HCT116 (cell line): ENCODE data around the gene BRI3BP. TPM values are rescaled to one million over a fixed set of nuclear protein-coding genes. Genes with fewer than 3 reads are reported as not detected.

Source experiments
- ATAC-seq: fragments of 200-7000 bp; cut with Tn5 transposase; 2 replicates; pipeline ENCODE4 v1.9.1; 2020; ENCODE audit warnings: mild to moderate bottlenecking, moderate library complexity
- BruUV-seq: library from RNA; stranded (reverse); fragments of 400-500 nt; replicated peaks from 2 replicates; lab custom pipeline; 2021; lab: Mats Ljungman, UMichigan
- CTCF ChIA-PET: fragments of 300-600 bp; sonication (Branson Sonifier 250); formaldehyde crosslinking; loops from one replicate; lab custom pipeline; 2021; ENCODE audit warnings: antibody characterized with exemption; lab: Charles Lee
- POLR2A ChIA-PET: fragments of 300-600, 350-600 bp; sonication (Branson Sonifier 250); formaldehyde crosslinking; loops from one replicate; lab custom pipeline; 2021; ENCODE audit warnings: antibody characterized with exemption; lab: Charles Lee
- RAD21 ChIA-PET, 2 experiments: fragments of 300-600 bp; sonication (Branson Sonifier 250); formaldehyde crosslinking; loops; one replicate each; lab custom pipeline; 2023; ENCODE audit warnings: low total read pairs in 2 of 2; ENCODE audit not compliant: uncharacterized antibody in 2 of 2, unreplicated experiment in 2 of 2, low non-redundant PET in 1 of 2; lab: Charles Lee
- DNase-seq: peaks from one replicate; pipeline ENCODE4 v3.0.0-alpha.2; 2010; ENCODE audit warnings: low read depth, low spot score
- H2AFZ ChIP-seq: fragments of 200-600 bp; shearing (Covaris generic), sonication (generic); 2 replicates; pipeline ENCODE4 v1.6.1; 2017; ENCODE audit warnings: low read depth, mixed run types, mixed read lengths, antibody characterized with exemption, low read length; ENCODE audit not compliant: poor library complexity, severe bottlenecking
- H3K27ac ChIP-seq: 2 replicates; pipeline ENCODE4 v1.5.1; 2012; ENCODE audit warnings: low read depth, low read length
- H3K27me3 ChIP-seq: fragments of 200-600 bp; sonication (generic); 2 replicates; pipeline ENCODE4 v1.6.1; 2016; ENCODE audit warnings: mixed run types, low read length, mixed read lengths; ENCODE audit not compliant: insufficient read depth
- H3K36me3 ChIP-seq, 2 experiments: fragments of 200-500 bp in 1 of 2; fragments of 200-600 bp in 1 of 2; sonication (Bioruptor generic) in 1 of 2; sonication (generic) in 1 of 2; 2 replicates each; pipeline versions ENCODE4 v1.5.1 to v1.6.1; 2014 to 2016; ENCODE audit warnings: low read length in 2 of 2, inconsistent platforms in 1 of 2, mixed read lengths in 1 of 2, mixed run types in 1 of 2; ENCODE audit not compliant: insufficient read depth in 2 of 2, control insufficient read depth in 1 of 2
- H3K4me1 ChIP-seq, 2 experiments: fragments of 200-600 bp in 1 of 2; sonication (generic) in 1 of 2; 2 replicates each; pipeline versions ENCODE4 v1.5.1 to v1.6.1; 2012 to 2017; ENCODE audit warnings: low read length in 2 of 2, inconsistent platforms in 1 of 2, mild to moderate bottlenecking in 1 of 2, mixed read lengths in 1 of 2, mixed run types in 1 of 2, moderate library complexity in 1 of 2; ENCODE audit not compliant: insufficient read depth in 2 of 2, control insufficient read depth in 1 of 2
- H3K4me2 ChIP-seq: fragments of 200-600 bp; sonication (generic); 2 replicates; pipeline ENCODE4 v1.6.1; 2017; ENCODE audit warnings: mixed run types, low read length, mixed read lengths
- H3K4me3 ChIP-seq, 2 experiments: fragments of 200-600 bp in 1 of 2; sonication (generic) in 1 of 2; replicated peaks in 1 of 2; 2 replicates each; pipeline ENCODE4 v1.5.1; 2011 to 2016; ENCODE audit warnings: low read length in 2 of 2, control low read depth in 1 of 2, low read depth in 1 of 2, mild to moderate bottlenecking in 1 of 2, mixed read lengths in 1 of 2, mixed run types in 1 of 2
- H3K79me2 ChIP-seq: fragments of 200-600 bp; sonication (generic); 2 replicates; pipeline ENCODE4 v1.6.1; 2017; ENCODE audit warnings: mild to moderate bottlenecking, mixed run types, low read length, moderate library complexity, mixed read lengths; ENCODE audit not compliant: insufficient read depth
- H3K9ac ChIP-seq: fragments of 200-600 bp; sonication (generic); 2 replicates; pipeline ENCODE4 v1.6.1; 2016; ENCODE audit warnings: low read length, mixed read lengths
- H3K9me2 ChIP-seq: fragments of 200-600 bp; sonication (generic), shearing (Covaris generic); 2 replicates; pipeline ENCODE4 v1.6.1; 2017; ENCODE audit warnings: mixed run types, mild to moderate bottlenecking, moderate library complexity; ENCODE audit not compliant: insufficient read depth
- H3K9me3 ChIP-seq, 2 experiments: fragments of 200-500 bp in 1 of 2; fragments of 200-600 bp in 1 of 2; sonication (Bioruptor generic) in 1 of 2; sonication (generic) in 1 of 2; 2 replicates each; pipeline ENCODE4 v1.6.1; 2014 to 2017; ENCODE audit warnings: low read length in 2 of 2, mixed read lengths in 2 of 2, inconsistent platforms in 1 of 2, low read depth in 1 of 2, mild to moderate bottlenecking in 1 of 2, mixed run types in 1 of 2, moderate library complexity in 1 of 2; ENCODE audit not compliant: control insufficient read depth in 1 of 2, insufficient read depth in 1 of 2
- H4K20me1 ChIP-seq: fragments of 200-600 bp; sonication (generic), shearing (Covaris generic); 2 replicates; pipeline ENCODE4 v1.6.1; 2017; ENCODE audit warnings: mixed run types, mild to moderate bottlenecking, moderate library complexity; ENCODE audit not compliant: insufficient read depth
- CBX3 ChIP-seq: IDR thresholded peaks from 2 replicates; pipeline ENCODE4 v1.6.1; 2012; ENCODE audit warnings: low read depth
- CEBPB ChIP-seq: IDR thresholded peaks from 2 replicates; pipeline ENCODE4 v1.6.1; 2012; ENCODE audit warnings: low read depth
- EGR1 ChIP-seq: IDR thresholded peaks from 2 replicates; pipeline ENCODE4 v1.6.1; 2012; ENCODE audit warnings: low read depth
- EZH2 ChIP-seq: fragments of 200-600 bp; sonication (generic); IDR thresholded peaks from 2 replicates; pipeline ENCODE4 v1.6.1; 2017; ENCODE audit warnings: antibody characterized with exemption, mixed run types
- JUND ChIP-seq: IDR thresholded peaks from 2 replicates; pipeline ENCODE4 v1.6.1; 2012
- REST ChIP-seq: IDR thresholded peaks from 2 replicates; pipeline ENCODE4 v1.6.1; 2012; ENCODE audit warnings: low read depth
- SIN3A ChIP-seq: IDR thresholded peaks from 2 replicates; pipeline ENCODE4 v1.6.1; 2012; ENCODE audit warnings: low read depth
- SP1 ChIP-seq: IDR thresholded peaks from 2 replicates; pipeline ENCODE4 v1.6.1; 2012; ENCODE audit warnings: low read depth
- ZBTB33 ChIP-seq: IDR thresholded peaks from 2 replicates; pipeline ENCODE4 v1.6.1; 2011; ENCODE audit warnings: mild to moderate bottlenecking, low read length, moderate library complexity; ENCODE audit not compliant: insufficient replicate concordance; ENCODE audit errors: extremely low read depth
- intact Hi-C: fragments of 100-400 bp; cut with micrococcal nuclease; formaldehyde crosslinking; loops from 2 replicates; pipeline ENCODE4 v1.10.0; 2022
- total RNA-seq: library from RNA; stranded (reverse); gene quantifications from one replicate; pipeline ENCODE4 v1.2.1, GENCODE V29; 2021; ENCODE audit not compliant: unreplicated experiment

Gene BRI3BP
- total RNA-seq, 1 experiment from 2014 or later, result 40.1 TPM

GRCh38 chr12:124994437-124994975 is 1.1 kb downstream of the BRI3BP start:
- H4K20me1 ChIP-seq, result no peaks in the 10 kb centered on the region
- peak overlapping the region; percentile 67 to 86 for H3K4me3 ChIP-seq
- no TSS peak for BruUV-seq
- peaks cover 10 to 28% of the 10 kb centered on the region in 2 experiments; a peak in 3 of 4 replicates for H3K4me1 ChIP-seq
- H3K9me2 ChIP-seq, result no peaks in the 10 kb centered on the region
- TF ChIP-seq REST, result no peak
- no peak for TF ChIP-seq EZH2
- TF ChIP-seq CEBPB, result no peak
- TF ChIP-seq SP1, result no peak
- TF ChIP-seq CBX3, result no peak
- TF ChIP-seq SIN3A, result no peak
- TF ChIP-seq ZBTB33, result no peak
- no peak for TF ChIP-seq EGR1
- no peak for TF ChIP-seq JUND
- H3K79me2 ChIP-seq, result peaks cover 54% of the 10 kb centered on the region
- no peaks in the 10 kb centered on the region for H3K9me3 ChIP-seq
- peak overlapping the region; percentile 88 for H3K9ac ChIP-seq
- no peak overlapping the region for H2AFZ ChIP-seq
- RAD21 ChIA-PET, result no interaction called here
- ATAC-seq, result no peak
- CTCF ChIA-PET, result no interaction called here
- POLR2A ChIA-PET, result no interaction called here
- H3K36me3 ChIP-seq, result 0 out of 4 replicates have a peak, but pooled peaks cover 0 to 3% of the 10 kb centered on the region in 2 experiments
- DNase-seq, result no peak
- H3K4me2 ChIP-seq, result peak overlapping the region; percentile 92
- intact Hi-C loops, result loop anchor here (5.0 kb wide), 1 partner anchor 73 kb away; the partner anchor contains the start of gene AACS
- H3K27ac ChIP-seq, result peak overlapping the region; percentile 74
- H3K27me3 ChIP-seq, result no peaks in the 10 kb centered on the region
